WTC11 (cell line): ENCODE data around the gene GALNT11. TPM values are rescaled to one million over a fixed set of nuclear protein-coding genes. Genes with fewer than 3 reads are reported as not detected.

Source experiments
- ATAC-seq: fragments of 200-7000 bp; cut with Tn5 transposase; 2 replicates; pipeline ENCODE4 v1.10.0; 2021; ENCODE audit warnings: mild to moderate bottlenecking, moderate library complexity
- CTCF ChIA-PET: fragments of 300-600 bp; sonication (Branson Sonifier 250); formaldehyde crosslinking; loops from one replicate; lab custom pipeline; 2021; ENCODE audit warnings: antibody characterized with exemption; lab: Charles Lee
- POLR2A ChIA-PET: fragments of 350-600 bp; sonication (Branson Sonifier 250); formaldehyde crosslinking; loops from one replicate; lab custom pipeline; 2021; ENCODE audit warnings: antibody characterized with exemption; lab: Charles Lee
- DNase-seq: peaks from one replicate; pipeline ENCODE4 v3.0.0; 2021; ENCODE audit warnings: low spot score
- H3K27ac Mint-ChIP-seq: 2 replicates; pipeline ENCODE4 v1.8.0; 2021; ENCODE audit warnings: mixed read lengths
- H3K27me3 Mint-ChIP-seq: 2 replicates; pipeline ENCODE4 v1.8.0; 2021; ENCODE audit warnings: low read depth, mild to moderate bottlenecking, moderate library complexity, mixed read lengths
- H3K36me3 Mint-ChIP-seq: 2 replicates; pipeline ENCODE4 v1.8.0; 2021; ENCODE audit warnings: mixed read lengths
- H3K4me1 Mint-ChIP-seq: 2 replicates; pipeline ENCODE4 v1.8.0; 2022; ENCODE audit warnings: mixed read lengths
- H3K4me3 Mint-ChIP-seq: 2 replicates; pipeline ENCODE4 v1.8.0; 2021; ENCODE audit warnings: mild to moderate bottlenecking, moderate library complexity, mixed read lengths
- H3K9me3 Mint-ChIP-seq: 2 replicates; pipeline ENCODE4 v1.8.0; 2021; ENCODE audit warnings: mixed read lengths
- ATF2 ChIP-seq: sonication (generic); formaldehyde crosslinking; IDR thresholded peaks from 2 replicates; pipeline ENCODE4 v1.8.1; 2022; ENCODE audit warnings: low read depth, missing genetic modification reagents, borderline replicate concordance
- ELF4 ChIP-seq: sonication (generic); formaldehyde crosslinking; IDR thresholded peaks from 2 replicates; pipeline ENCODE4 v1.8.1; 2022; ENCODE audit warnings: low read depth, mild to moderate bottlenecking, moderate library complexity, missing genetic modification reagents
- GTF2I ChIP-seq: fragments of 250-450 bp; sonication (Bioruptor Pico); conservative IDR thresholded peaks from 2 replicates; pipeline ENCODE4 v1.4.0; 2021; ENCODE audit warnings: mild to moderate bottlenecking
- SP1 ChIP-seq: sonication (generic); formaldehyde crosslinking; conservative IDR thresholded peaks from 2 replicates; pipeline ENCODE4 v1.8.1; 2022; ENCODE audit warnings: missing genetic modification reagents
- ZNF416 ChIP-seq: fragments of 250-450 bp; sonication (Bioruptor Pico); IDR thresholded peaks from 2 replicates; pipeline ENCODE4 v1.9.0; 2021; ENCODE audit warnings: mild to moderate bottlenecking, inconsistent platforms
- total RNA-seq: library from RNA; stranded (reverse); gene quantifications from 3 replicates; pipeline ENCODE4 v1.2.3, GENCODE V29; 2021

GALNT11 gene
- total RNA-seq, 1 experiment from 2014 or later: 24.0 TPM

DNA sequence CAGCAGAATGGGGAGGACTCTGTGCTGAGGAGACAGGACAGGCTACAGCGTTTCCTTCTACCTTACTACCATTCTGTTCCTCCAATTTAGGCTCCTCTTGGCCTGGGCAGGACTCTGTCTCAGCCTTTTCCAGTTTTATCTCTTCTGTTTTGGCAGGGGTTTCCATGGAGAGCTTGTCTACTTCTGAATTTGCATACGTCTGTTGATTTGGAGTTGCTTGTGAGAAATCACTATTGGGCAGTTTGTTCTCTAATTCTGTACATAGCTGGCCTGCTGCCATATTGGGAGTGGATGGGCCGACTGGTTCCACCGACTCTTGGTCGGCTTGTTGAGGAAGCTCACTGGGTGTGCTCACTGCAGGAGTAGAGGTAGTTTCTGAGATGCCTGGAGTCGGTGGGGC lies 136.8 kb downstream of the GALNT11 start:
- TF ChIP-seq ZNF416 (CRISPR knock-in tag): no peak
- no peak for TF ChIP-seq ELF4 (CRISPR knock-in tag)
- TF ChIP-seq GTF2I: no peak
- TF ChIP-seq ATF2 (CRISPR knock-in tag): no peak
- TF ChIP-seq SP1 (CRISPR knock-in tag): no peak
- H3K9me3 Mint-ChIP-seq: no peaks in the 10 kb centered on the region
- no peak overlapping the region for H3K4me3 Mint-ChIP-seq
- H3K27ac Mint-ChIP-seq: no peak overlapping the region
- ChIA-PET POLR2A (interaction anchor here (0.6 kb wide), 1 partner anchor 430 kb away, joined by 3 read pairs; no protein-coding TSS in a partner anchor), CTCF (no interaction called here)
- no peak for ATAC-seq
- no peak for DNase-seq
- no peaks in the 10 kb centered on the region for H3K27me3 Mint-ChIP-seq
- no peaks in the 10 kb centered on the region for H3K4me1 Mint-ChIP-seq
- peaks cover 48% of the 10 kb centered on the region for H3K36me3 Mint-ChIP-seq

Other genes with a start within 250 kb of the GALNT11 start
- 14.7 to 20.3 TPM (median 17.0 TPM) in 3 replicates for gene PRKAG2, start 148.6 kb upstream of the GALNT11 start, total RNA-seq
- gene GALNTL5, start 69.2 kb upstream of the GALNT11 start, total RNA-seq: not detected in 3 replicates